GM10266 (cell line): ENCODE data around the gene AKR1E2.

Experiments used
- DNase-seq: peaks from one replicate; pipeline ENCODE4 v3.0.0; 2012; ENCODE audit errors: extremely low spot score
- TF ChIP-seq, protein P1 (sequence below): IDR thresholded peaks from 2 replicates; pipeline ENCODE4 v1.5.1; 2012; ENCODE audit warnings: mild to moderate bottlenecking, low read depth; ENCODE audit not compliant: control insufficient read depth, insufficient read depth; ENCODE audit errors: missing control alignments

Gene AKR1E2

DNA sequence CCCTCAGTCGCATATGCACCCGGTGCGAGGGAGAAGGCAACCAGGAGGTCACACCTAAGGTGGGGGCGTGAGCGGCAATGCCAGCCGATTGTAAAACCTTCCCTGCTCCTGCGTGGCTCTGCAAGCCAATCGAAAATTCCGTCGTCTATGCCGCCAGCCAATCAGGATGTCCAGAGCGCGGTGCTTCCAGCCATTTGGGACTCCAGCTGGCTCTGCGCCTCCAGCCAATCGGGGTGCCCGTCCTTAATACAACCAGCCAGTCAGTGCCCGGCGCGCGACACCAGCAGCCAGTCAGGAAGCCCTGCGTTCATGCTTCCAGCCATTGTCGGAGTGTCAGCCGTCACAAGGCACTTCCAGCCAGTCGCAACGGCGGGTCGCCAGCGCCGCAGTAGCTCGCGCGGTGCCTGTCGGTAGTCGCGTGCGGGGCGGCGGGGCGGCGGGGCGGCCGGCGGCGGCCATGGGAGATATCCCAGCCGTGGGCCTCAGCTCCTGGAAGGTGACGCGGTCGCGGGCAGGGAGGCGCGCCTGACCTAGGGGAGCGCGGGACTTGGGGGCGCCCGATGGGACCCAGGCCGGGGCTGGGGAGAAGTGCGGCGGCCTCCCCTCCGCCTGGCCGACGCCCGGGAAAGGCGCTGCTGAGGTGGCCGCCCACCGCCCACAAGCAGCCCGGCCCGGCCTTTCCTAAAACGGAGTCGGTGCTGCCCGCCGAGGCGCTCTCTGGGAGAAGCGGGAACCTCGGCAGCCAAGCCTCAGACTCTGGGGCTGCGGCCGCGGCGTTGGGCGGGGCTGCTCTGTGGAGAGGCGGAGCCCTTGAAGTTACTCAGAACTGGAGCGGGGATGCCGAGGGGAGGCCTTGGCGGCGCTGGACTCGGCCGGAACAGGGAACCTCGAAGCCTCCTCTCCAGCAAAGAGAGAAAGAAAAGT, at the start of gene AKR1E2:
TSS of gene AKR1E2 (plus strand) at position 340 of the 924 bp plus-strand sequence. CDS start at position 458, 118 bp downstream.
- no peak for DNase-seq
- TF ChIP-seq, protein P1, sequence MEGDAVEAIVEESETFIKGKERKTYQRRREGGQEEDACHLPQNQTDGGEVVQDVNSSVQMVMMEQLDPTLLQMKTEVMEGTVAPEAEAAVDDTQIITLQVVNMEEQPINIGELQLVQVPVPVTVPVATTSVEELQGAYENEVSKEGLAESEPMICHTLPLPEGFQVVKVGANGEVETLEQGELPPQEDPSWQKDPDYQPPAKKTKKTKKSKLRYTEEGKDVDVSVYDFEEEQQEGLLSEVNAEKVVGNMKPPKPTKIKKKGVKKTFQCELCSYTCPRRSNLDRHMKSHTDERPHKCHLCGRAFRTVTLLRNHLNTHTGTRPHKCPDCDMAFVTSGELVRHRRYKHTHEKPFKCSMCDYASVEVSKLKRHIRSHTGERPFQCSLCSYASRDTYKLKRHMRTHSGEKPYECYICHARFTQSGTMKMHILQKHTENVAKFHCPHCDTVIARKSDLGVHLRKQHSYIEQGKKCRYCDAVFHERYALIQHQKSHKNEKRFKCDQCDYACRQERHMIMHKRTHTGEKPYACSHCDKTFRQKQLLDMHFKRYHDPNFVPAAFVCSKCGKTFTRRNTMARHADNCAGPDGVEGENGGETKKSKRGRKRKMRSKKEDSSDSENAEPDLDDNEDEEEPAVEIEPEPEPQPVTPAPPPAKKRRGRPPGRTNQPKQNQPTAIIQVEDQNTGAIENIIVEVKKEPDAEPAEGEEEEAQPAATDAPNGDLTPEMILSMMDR: no peak

DNA sequence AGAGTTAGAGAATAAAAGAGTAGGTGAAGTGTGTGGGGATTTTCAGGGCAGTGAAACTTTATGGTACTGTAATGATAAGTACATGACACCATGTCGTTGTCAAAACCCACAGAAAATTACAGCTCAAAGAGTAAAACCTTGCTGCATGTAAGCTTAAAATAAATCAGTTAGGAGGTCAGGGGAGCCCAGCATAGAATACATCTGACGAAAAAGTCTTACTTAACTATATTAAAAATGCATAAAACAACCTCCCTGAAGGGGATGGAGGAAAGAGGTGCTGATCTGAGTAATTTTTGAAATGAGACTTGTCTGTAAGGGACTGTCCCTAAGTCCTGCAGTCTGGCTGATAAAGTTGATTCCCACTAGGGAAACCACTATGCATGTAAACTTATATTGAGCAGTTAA, 49.8 kb upstream of the AKR1E2 start:
- TF ChIP-seq, protein P1: no peak
- peak; percentile 9 for DNase-seq

DNA sequence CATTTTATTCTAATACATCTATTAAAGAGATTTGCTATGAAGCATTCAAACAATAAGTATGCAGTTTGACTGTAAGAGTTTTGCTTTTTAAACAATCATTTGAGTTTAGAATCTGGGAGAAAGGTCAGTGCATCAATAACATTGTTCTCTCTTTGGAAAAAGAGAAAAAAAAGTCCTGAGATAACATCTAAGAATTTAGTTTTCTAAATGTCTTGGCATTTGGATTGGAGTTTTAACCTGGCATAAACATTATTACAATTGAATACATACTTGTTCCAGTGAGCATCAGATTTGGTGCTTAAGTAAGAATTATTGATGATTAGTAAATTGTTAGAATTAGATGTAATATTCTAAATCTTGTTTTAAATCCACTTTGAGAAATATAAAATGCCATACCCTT, 47.2 kb upstream of the AKR1E2 start:
- TF ChIP-seq, protein P1: no peak
- no peak for DNase-seq

DNA sequence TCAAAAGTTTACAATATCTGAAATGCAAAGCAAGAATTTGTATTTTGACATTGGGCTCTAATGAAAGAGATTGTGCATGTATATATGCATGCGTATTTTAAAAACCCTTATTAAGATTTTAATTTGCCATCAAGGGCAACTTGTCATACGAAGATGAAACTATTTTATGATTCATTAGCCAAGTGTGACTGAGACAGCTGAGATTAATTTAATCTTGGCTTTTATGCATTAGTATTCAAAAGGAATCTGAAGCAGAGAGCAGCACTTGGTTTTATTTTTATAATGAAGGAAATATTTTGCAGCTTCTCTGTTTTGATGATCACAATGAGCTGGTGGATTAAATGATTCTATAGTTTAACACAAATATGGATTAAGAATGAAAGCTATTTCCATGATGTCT, 45.9 kb upstream of the AKR1E2 start:
- TF ChIP-seq, protein P1: no peak

DNA sequence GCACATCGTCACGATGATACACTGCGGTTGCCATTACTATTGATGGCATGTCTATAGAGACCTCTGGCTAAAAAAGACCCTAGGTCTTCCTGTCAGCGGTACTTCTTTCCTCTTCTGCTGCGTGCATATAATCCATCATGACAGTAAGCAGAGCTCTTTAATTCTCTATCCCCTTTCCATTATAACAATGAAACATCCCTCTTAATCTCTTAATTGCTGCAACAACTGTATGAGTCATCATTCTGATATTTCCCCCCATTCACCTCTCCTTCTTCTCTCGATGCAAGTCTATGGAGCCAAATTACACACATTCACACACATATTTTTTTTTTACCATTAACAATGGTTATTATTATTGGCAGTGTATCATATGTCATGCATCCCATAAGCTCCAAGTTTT, 45.2 kb upstream of the AKR1E2 start:
- DNase-seq: no peak
- TF ChIP-seq, protein P1: no peak

More for the DNA sequence above, 45.9 kb upstream of the AKR1E2 start:
- no peak for DNase-seq

DNA sequence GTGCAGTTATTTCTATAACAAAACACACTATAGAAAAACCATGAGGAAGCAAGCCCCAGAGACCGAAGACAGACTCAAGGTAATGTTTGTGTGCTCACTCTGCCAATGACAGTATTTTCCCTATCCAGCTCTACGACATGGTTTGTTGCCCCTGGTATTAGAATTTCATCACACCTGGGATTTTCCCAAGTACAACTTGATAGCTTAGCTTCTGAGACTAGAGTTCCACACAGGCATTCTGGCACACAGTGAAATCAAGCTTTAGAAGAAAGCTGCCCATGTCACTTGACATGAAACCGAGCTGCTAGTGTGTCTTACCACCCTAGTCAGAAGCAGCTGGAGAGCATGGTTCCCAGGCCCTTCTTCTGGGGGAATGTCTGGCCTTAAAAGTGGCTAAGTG, 44.1 kb upstream of the AKR1E2 start:
- TF ChIP-seq, protein P1: no peak
- DNase-seq: no peak
